ENCODE results near the gene SMARCAD1. TPM values are rescaled to one million over a fixed set of nuclear protein-coding genes. Genes with fewer than 3 reads are reported as not detected.
A peak's percentile ranks its signal among the peaks of the same experiment; 100 is the strongest.

The SMARCAD1 gene, protein sequence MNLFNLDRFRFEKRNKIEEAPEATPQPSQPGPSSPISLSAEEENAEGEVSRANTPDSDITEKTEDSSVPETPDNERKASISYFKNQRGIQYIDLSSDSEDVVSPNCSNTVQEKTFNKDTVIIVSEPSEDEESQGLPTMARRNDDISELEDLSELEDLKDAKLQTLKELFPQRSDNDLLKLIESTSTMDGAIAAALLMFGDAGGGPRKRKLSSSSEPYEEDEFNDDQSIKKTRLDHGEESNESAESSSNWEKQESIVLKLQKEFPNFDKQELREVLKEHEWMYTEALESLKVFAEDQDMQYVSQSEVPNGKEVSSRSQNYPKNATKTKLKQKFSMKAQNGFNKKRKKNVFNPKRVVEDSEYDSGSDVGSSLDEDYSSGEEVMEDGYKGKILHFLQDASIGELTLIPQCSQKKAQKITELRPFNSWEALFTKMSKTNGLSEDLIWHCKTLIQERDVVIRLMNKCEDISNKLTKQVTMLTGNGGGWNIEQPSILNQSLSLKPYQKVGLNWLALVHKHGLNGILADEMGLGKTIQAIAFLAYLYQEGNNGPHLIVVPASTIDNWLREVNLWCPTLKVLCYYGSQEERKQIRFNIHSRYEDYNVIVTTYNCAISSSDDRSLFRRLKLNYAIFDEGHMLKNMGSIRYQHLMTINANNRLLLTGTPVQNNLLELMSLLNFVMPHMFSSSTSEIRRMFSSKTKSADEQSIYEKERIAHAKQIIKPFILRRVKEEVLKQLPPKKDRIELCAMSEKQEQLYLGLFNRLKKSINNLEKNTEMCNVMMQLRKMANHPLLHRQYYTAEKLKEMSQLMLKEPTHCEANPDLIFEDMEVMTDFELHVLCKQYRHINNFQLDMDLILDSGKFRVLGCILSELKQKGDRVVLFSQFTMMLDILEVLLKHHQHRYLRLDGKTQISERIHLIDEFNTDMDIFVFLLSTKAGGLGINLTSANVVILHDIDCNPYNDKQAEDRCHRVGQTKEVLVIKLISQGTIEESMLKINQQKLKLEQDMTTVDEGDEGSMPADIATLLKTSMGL
- polyA plus RNA-seq (2013): 31.9 TPM

DNA sequence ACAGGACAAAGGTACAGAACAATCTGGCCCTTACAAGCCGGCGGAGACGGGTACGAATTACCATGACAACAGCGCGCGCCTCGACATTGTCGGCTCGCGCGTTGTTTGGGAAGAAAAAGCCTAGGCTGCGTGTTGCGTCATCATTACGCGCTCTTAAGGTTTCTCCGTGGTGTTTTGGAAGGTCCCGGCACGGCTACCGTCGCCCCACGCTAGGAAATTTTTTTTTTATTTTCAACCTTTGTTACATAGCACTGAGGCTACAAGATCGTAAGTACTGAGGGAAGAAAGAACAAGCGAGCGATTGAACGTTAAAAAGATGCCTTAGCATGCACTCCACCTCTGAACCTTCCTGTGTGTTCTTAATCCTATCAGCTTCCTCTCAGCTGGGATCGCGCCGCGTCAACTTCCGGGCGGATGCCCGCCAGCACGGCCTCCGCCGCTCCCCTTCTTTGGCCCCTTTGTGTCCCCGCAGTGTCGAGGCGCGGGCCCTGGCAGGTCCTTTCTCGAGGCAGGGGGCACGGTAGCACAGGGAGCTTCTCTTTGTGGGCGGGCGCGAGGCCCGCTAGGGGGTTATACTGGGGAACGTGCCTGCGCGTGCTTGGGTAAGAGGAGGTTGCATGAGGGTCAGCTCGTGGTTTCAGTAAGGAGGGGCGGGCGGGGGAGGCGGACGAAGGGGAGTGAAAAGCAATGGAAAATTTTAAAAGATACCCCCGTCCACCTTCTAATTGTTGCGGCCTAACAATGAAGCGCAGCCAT is at the start of gene SMARCAD1:
Gene SMARCAD1 (plus strand): TSS at position 397 of the 756 bp plus-strand sequence. CDS start 530 bp downstream, outside the sequence.
- CTCF ChIA-PET: interaction anchor here (1.4 kb wide), 1 partner anchor 15 kb away, joined by 4 read pairs; no protein-coding TSS in a partner anchor
- Histone ChIP-seq H3K4me3 (ENCODE audit: control insufficient read depth in 1 of 7, extremely low read depth in 1 of 7, insufficient read depth in 4 of 7, low read depth in 2 of 7, low read length in 6 of 7) (peak within 1 kb of the TSS; percentile 50 to 99 (median 83)), H3K4me1 (ENCODE audit: control extremely low read depth in 1 of 4, control insufficient read depth in 4 of 4, insufficient read depth in 4 of 4, low read length in 3 of 4) (peaks cover 10 to 20% (median 14%) of the 10 kb centered on the region in 4 experiments), H3K27ac (ENCODE audit: insufficient read depth in 1 of 2, low read depth in 1 of 2, low read length in 2 of 2, poor library complexity in 1 of 2, severe bottlenecking in 2 of 2) (peak within 1 kb of the TSS; percentile 95 to 98), H3K27me3 (replicated peaks in 2 of 5; ENCODE audit: control insufficient read depth in 4 of 5, insufficient read depth in 5 of 5, low read length in 4 of 5) (no peaks in the 10 kb centered on the region), H3K9me3 (ENCODE audit: control extremely low read depth in 1 of 5, control insufficient read depth in 4 of 5, insufficient read depth in 2 of 5, low read depth in 1 of 5, low read length in 4 of 5) (peaks cover 0 to under 1% (median 0%) of the 10 kb centered on the region in 5 experiments), H3K36me3 (ENCODE audit: control insufficient read depth in 4 of 4, insufficient read depth in 4 of 4, low read length in 3 of 4) (peaks cover 2 to 19% (median 11%) of the 10 kb centered on the region in 4 experiments)
- 0% methylated on average over 47 of the region's 57 CpGs for WGBS (ENCODE audit: insufficient coverage)
- peak; percentile 97 to 98 (median 98) for DNase-seq
- POLR2A ChIA-PET: no interaction called here

DNA sequence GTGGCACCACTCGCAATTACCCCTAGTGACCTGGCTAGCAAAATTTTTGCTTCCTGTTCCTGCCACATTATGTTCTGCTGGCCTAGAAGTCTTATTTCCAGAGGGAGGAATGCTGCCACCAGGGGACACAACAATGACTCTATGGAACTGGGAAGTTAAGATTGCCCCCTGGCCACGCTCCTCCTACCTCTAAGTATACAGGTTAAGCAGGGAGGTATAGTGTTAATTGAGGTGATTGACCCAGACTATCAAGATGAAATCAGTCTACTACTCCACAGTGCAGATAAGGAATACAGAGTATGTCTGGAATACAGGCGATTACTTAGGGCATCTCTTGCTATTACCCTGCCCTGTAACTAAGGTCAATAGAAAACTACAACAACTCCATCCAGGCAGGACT is 48.8 kb upstream of the SMARCAD1 start:
- 100% methylated on average over 1 of the region's 3 CpGs for WGBS (ENCODE audit: insufficient coverage)

DNA sequence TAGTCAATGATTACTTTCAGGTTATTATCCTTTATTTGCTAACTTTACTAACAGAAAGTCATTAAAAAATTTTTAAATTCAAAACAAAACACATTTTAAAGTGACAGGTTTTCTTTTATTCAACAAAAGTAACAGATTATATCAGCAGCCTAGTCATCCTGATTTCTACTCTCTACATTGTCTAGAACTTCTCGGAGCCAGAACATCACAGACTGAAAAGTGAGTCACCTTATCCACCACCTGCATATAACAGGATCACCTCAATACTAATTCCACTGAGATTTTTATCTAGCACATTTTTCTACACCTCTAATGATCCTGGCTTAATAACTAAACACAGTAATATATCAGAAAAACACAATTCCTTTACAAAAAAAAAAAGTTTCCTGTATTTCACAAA is 47.9 kb upstream of the SMARCAD1 start:
- Histone ChIP-seq H3K27me3 (replicated peaks in 2 of 5; ENCODE audit: control insufficient read depth in 4 of 5, insufficient read depth in 5 of 5, low read length in 4 of 5) (no peaks in the 10 kb centered on the region), H3K9me3 (ENCODE audit: control extremely low read depth in 1 of 5, control insufficient read depth in 4 of 5, insufficient read depth in 2 of 5, low read depth in 1 of 5, low read length in 4 of 5) (peaks cover 0 to 8% (median 0%) of the 10 kb centered on the region in 5 experiments), H3K36me3 (ENCODE audit: control insufficient read depth in 4 of 4, insufficient read depth in 4 of 4, low read length in 3 of 4) (no peaks in the 10 kb centered on the region), H3K4me1 (ENCODE audit: control extremely low read depth in 1 of 4, control insufficient read depth in 4 of 4, insufficient read depth in 4 of 4, low read length in 3 of 4) (no peaks in the 10 kb centered on the region), H3K4me3 (ENCODE audit: control insufficient read depth in 1 of 7, extremely low read depth in 1 of 7, insufficient read depth in 4 of 7, low read depth in 2 of 7, low read length in 6 of 7) (no peak overlapping the region), H3K27ac (ENCODE audit: insufficient read depth in 1 of 2, low read depth in 1 of 2, low read length in 2 of 2, poor library complexity in 1 of 2, severe bottlenecking in 2 of 2) (no peak overlapping the region)
- CTCF ChIA-PET: no interaction called here
- WGBS (ENCODE audit: insufficient coverage): 100% methylated on average over 1 of the region's 1 CpG
- DNase-seq: no peak
- POLR2A ChIA-PET: no interaction called here

More for the DNA sequence above, 48.8 kb upstream of the SMARCAD1 start:
- Histone ChIP-seq H3K36me3 (ENCODE audit: control insufficient read depth in 4 of 4, insufficient read depth in 4 of 4, low read length in 3 of 4) (no peaks in the 10 kb centered on the region), H3K27me3 (replicated peaks in 2 of 5; ENCODE audit: control insufficient read depth in 4 of 5, insufficient read depth in 5 of 5, low read length in 4 of 5) (no peaks in the 10 kb centered on the region), H3K9me3 (ENCODE audit: control extremely low read depth in 1 of 5, control insufficient read depth in 4 of 5, insufficient read depth in 2 of 5, low read depth in 1 of 5, low read length in 4 of 5) (peaks cover 0 to 8% (median 0%) of the 10 kb centered on the region in 5 experiments), H3K4me3 (ENCODE audit: control insufficient read depth in 1 of 7, extremely low read depth in 1 of 7, insufficient read depth in 4 of 7, low read depth in 2 of 7, low read length in 6 of 7) (no peak overlapping the region), H3K4me1 (ENCODE audit: control extremely low read depth in 1 of 4, control insufficient read depth in 4 of 4, insufficient read depth in 4 of 4, low read length in 3 of 4) (no peaks in the 10 kb centered on the region), H3K27ac (ENCODE audit: insufficient read depth in 1 of 2, low read depth in 1 of 2, low read length in 2 of 2, poor library complexity in 1 of 2, severe bottlenecking in 2 of 2) (no peak overlapping the region)
- CTCF ChIA-PET: no interaction called here
- DNase-seq: no peak
- POLR2A ChIA-PET: no interaction called here

DNA sequence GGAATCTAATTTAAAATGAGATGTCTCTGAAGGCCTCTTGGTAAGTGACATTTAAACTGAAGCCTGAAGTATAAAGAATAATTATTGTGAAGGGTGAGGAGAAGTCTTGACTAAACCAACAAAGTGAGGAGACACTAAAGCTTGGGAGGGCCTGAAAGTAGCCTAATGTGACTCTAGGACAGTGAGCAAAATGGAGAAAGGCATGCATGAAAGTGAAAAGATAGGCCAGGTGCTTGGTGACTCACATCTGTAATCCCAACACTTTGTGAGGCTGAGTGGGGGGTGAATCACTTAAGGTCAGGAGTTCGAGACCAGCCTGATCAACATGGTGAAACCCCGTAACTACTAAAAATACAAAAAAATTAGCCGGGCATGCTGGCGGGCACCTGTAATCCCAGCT is 46.9 kb upstream of the SMARCAD1 start:
- no peak overlapping the region for H3K27ac ChIP-seq (ENCODE audit: insufficient read depth in 1 of 2, low read depth in 1 of 2, low read length in 2 of 2, poor library complexity in 1 of 2, severe bottlenecking in 2 of 2)
- no peak for DNase-seq
- no peaks in the 10 kb centered on the region for H3K27me3 ChIP-seq (replicated peaks in 2 of 5; ENCODE audit: control insufficient read depth in 4 of 5, insufficient read depth in 5 of 5, low read length in 4 of 5)
- H3K9me3 ChIP-seq (ENCODE audit: control extremely low read depth in 1 of 5, control insufficient read depth in 4 of 5, insufficient read depth in 2 of 5, low read depth in 1 of 5, low read length in 4 of 5): peaks cover 0 to 8% (median 0%) of the 10 kb centered on the region in 5 experiments
- CTCF ChIA-PET: no interaction called here
- no peaks in the 10 kb centered on the region for H3K36me3 ChIP-seq (ENCODE audit: control insufficient read depth in 4 of 4, insufficient read depth in 4 of 4, low read length in 3 of 4)
- POLR2A ChIA-PET: interaction anchor here (0.7 kb wide), 1 partner anchor 661 kb away, joined by 4 read pairs; no protein-coding TSS in a partner anchor
- WGBS (ENCODE audit: insufficient coverage): no CpG with 5 or more reads among the region's 4 CpGs
- no peak overlapping the region for H3K4me3 ChIP-seq (ENCODE audit: control insufficient read depth in 1 of 7, extremely low read depth in 1 of 7, insufficient read depth in 4 of 7, low read depth in 2 of 7, low read length in 6 of 7)
- no peaks in the 10 kb centered on the region for H3K4me1 ChIP-seq (ENCODE audit: control extremely low read depth in 1 of 4, control insufficient read depth in 4 of 4, insufficient read depth in 4 of 4, low read length in 3 of 4)

DNA sequence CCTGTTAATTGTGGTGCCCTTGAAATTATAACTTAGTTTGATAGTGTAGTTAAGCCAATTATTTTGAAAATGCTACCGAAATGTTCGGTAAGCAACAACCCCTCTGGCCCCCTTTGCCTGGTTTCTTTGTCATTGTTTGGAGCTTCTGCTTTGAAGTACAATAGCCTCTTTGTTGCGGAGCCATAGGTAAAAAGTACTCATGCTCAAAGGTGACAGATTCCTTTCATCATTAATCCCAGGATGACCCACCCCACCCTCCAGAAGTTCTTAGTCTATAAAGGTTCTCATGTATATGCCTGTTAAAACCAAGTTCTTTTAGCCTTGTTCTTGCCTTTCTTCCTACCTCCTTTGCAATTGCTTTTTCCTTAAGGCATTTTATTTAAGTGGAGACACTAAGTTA is 42.4 kb upstream of the SMARCAD1 start:
- WGBS (ENCODE audit: insufficient coverage): no CpG with 5 or more reads among the region's 3 CpGs
- H3K27ac ChIP-seq (ENCODE audit: insufficient read depth in 1 of 2, low read depth in 1 of 2, low read length in 2 of 2, poor library complexity in 1 of 2, severe bottlenecking in 2 of 2): no peak overlapping the region
- no peaks in the 10 kb centered on the region for H3K36me3 ChIP-seq (ENCODE audit: control insufficient read depth in 4 of 4, insufficient read depth in 4 of 4, low read length in 3 of 4)
- H3K4me3 ChIP-seq (ENCODE audit: control insufficient read depth in 1 of 7, extremely low read depth in 1 of 7, insufficient read depth in 4 of 7, low read depth in 2 of 7, low read length in 6 of 7): no peak overlapping the region
- no peaks in the 10 kb centered on the region for H3K4me1 ChIP-seq (ENCODE audit: control extremely low read depth in 1 of 4, control insufficient read depth in 4 of 4, insufficient read depth in 4 of 4, low read length in 3 of 4)
- ChIA-PET CTCF (interaction anchor here (0.7 kb wide), 1 partner anchor 1174 kb away, joined by 3 read pairs; no protein-coding TSS in a partner anchor), POLR2A (no interaction called here)
- no peaks in the 10 kb centered on the region for H3K9me3 ChIP-seq (ENCODE audit: control extremely low read depth in 1 of 5, control insufficient read depth in 4 of 5, insufficient read depth in 2 of 5, low read depth in 1 of 5, low read length in 4 of 5)
- no peak for DNase-seq
- no peaks in the 10 kb centered on the region for H3K27me3 ChIP-seq (replicated peaks in 2 of 5; ENCODE audit: control insufficient read depth in 4 of 5, insufficient read depth in 5 of 5, low read length in 4 of 5)

DNA sequence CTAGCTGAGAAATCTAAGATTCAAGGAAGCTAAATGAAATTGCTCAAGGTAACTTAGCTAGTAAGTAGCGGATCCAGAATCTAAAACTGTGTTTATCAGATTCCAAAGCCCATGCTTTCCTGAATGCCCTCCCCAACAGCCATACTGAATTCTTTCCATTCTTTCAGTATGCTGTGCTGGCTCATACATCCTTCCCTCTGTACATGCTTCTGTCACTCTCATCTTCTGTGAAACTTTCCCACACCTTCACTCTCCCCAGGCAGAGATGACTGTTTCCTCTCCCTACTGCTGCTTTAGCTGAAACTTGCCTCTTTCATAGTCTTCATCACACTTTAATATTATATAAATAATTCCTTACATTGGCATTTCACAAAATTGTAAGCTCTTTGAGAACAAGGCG is 39.3 kb upstream of the SMARCAD1 start:
- H3K27ac ChIP-seq (ENCODE audit: insufficient read depth in 1 of 2, low read depth in 1 of 2, low read length in 2 of 2, poor library complexity in 1 of 2, severe bottlenecking in 2 of 2): no peak overlapping the region
- no peaks in the 10 kb centered on the region for H3K9me3 ChIP-seq (ENCODE audit: control extremely low read depth in 1 of 5, control insufficient read depth in 4 of 5, insufficient read depth in 2 of 5, low read depth in 1 of 5, low read length in 4 of 5)
- H3K4me3 ChIP-seq (ENCODE audit: control insufficient read depth in 1 of 7, extremely low read depth in 1 of 7, insufficient read depth in 4 of 7, low read depth in 2 of 7, low read length in 6 of 7): no peak overlapping the region
- ChIA-PET CTCF (no interaction called here), POLR2A (no interaction called here)
- WGBS (ENCODE audit: insufficient coverage): 100% methylated on average over 1 of the region's 2 CpGs
- no peaks in the 10 kb centered on the region for H3K36me3 ChIP-seq (ENCODE audit: control insufficient read depth in 4 of 4, insufficient read depth in 4 of 4, low read length in 3 of 4)
- no peaks in the 10 kb centered on the region for H3K4me1 ChIP-seq (ENCODE audit: control extremely low read depth in 1 of 4, control insufficient read depth in 4 of 4, insufficient read depth in 4 of 4, low read length in 3 of 4)
- H3K27me3 ChIP-seq (replicated peaks in 2 of 5; ENCODE audit: control insufficient read depth in 4 of 5, insufficient read depth in 5 of 5, low read length in 4 of 5): no peaks in the 10 kb centered on the region
- no peak for DNase-seq
